ENCODE data around the gene SUGP1. TPM values are rescaled to one million over a fixed set of nuclear protein-coding genes. Genes with fewer than 3 reads are reported as not detected.

SUGP1 gene
- total and polyA plus RNA-seq, 7 donors, result 20.6 to 35.8 (median 26.3) TPM

DNA sequence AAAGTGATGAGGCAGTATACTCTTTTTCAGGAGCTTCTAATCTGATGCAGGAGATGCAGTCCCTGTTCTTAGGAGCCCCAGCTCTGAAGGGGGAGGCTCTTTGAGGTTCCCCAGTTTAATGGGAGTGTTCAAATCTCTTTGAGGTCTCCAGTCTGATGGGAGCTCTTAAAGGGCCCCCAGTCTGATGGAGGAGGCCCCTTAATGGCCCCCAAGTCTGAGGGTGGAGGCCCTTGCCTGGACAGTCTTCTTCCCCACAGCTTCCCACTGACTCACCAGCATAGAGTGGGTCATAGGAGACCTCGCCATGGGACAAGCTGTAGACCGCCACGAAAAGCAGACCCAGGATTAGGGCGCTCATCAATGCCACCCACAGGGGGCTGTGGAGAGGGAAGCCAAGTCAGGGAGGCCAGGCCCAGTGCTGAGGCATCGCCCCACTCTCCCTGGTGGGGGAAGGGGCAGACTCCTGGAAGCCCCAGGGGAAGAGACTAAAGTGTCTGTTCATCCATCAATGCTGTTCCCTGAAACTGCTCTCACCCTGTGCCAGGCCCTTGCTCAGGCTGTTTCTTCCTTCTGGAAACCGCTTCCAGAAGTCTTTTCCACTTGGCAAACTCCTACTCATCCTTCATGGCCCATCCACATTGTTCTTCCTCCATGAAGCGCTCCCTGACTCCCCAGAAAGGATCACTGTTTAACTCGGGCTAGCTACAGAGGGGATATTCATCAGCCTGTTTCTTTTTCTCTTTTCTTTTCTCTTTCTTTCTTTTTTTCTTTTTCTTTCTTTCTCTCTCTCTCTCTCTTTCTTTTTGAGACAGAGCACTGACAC, 49.3 kb downstream of the SUGP1 start:
- TF ChIP-seq, protein P1, sequence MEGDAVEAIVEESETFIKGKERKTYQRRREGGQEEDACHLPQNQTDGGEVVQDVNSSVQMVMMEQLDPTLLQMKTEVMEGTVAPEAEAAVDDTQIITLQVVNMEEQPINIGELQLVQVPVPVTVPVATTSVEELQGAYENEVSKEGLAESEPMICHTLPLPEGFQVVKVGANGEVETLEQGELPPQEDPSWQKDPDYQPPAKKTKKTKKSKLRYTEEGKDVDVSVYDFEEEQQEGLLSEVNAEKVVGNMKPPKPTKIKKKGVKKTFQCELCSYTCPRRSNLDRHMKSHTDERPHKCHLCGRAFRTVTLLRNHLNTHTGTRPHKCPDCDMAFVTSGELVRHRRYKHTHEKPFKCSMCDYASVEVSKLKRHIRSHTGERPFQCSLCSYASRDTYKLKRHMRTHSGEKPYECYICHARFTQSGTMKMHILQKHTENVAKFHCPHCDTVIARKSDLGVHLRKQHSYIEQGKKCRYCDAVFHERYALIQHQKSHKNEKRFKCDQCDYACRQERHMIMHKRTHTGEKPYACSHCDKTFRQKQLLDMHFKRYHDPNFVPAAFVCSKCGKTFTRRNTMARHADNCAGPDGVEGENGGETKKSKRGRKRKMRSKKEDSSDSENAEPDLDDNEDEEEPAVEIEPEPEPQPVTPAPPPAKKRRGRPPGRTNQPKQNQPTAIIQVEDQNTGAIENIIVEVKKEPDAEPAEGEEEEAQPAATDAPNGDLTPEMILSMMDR (IDR thresholded peaks at IDR 0.05), result no peak
- 86 to 95% (median 94%) methylated on average over 8 of the region's 8 CpGs for WGBS, 3 donors
- no peak overlapping the region for H3K27ac ChIP-seq

DNA sequence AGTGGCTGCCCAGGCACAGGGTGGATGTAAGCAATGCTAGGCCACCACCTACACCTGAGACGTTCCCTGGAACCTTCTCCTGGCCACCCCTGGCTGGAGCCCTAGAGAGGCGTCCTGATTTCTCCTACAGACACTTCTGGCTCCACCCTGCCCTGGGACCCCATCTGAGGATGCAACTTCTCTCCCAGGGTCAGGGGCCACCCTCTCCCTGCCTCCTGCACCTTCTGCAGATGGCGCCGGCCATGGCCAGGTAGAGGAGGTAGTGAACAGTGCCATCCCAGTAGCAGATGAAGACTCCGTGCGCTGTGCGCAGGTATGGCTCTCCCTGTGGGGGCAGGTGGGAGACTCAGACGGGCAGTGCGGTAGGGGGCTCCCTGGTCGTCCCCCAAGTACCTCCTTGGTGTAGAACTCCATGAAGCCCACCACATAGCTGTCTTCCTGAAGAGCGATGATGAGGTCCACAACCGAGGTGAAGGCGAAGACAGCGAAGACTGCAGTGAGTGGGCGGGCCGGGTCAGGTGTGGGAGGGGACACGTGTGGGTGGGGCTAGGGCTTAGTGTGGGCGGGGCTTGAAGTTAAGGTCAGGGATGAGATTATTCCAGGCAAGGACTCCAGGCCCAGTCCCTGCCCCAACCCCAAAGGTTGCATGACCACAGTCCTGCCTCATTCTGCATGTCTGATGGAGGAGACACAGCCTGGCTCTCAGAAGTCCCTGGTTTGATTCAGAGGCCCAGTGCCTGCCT, 50.2 kb downstream of the SUGP1 start:
- peaks cover 0 to 12% (median 5%) of the 10 kb centered on the region in 3 donors for H3K27me3 ChIP-seq (ENCODE audit: insufficient read depth in 3 of 3, low read length in 2 of 3)
- TF ChIP-seq, protein P1 (IDR thresholded peaks at IDR 0.05), result no peak
- intact Hi-C loops (cut with DNase I), result no loop called here
- ATAC-seq (no peak), DNase-seq (no peak)
- H3K27ac ChIP-seq, result no peak overlapping the region
- no peaks in the 10 kb centered on the region for H3K36me3 ChIP-seq (ENCODE audit: insufficient read depth in 1 of 2, low read depth in 1 of 2)
- H3K4me3 ChIP-seq, result no peak overlapping the region
- no peaks in the 10 kb centered on the region for H3K9me3 ChIP-seq
- 73 to 78% (median 77%) methylated on average over 17 to 18 of the region's 18 CpGs for WGBS, 3 donors
- H3K4me1 ChIP-seq, result no peaks in the 10 kb centered on the region

More for the DNA sequence above, 49.3 kb downstream of the SUGP1 start:
- ATAC-seq (no peak), DNase-seq (no peak)
- H3K4me3 ChIP-seq, result no peak overlapping the region
- intact Hi-C loops (cut with DNase I), result no loop called here
- H3K27me3 ChIP-seq (ENCODE audit: insufficient read depth in 3 of 3, low read length in 2 of 3), result peaks cover 0 to 12% (median 5%) of the 10 kb centered on the region in 3 donors
- no peaks in the 10 kb centered on the region for H3K9me3 ChIP-seq
- no peaks in the 10 kb centered on the region for H3K4me1 ChIP-seq
- peaks cover 0 to 6% of the 10 kb centered on the region in 2 donors for H3K36me3 ChIP-seq (ENCODE audit: insufficient read depth in 1 of 2, low read depth in 1 of 2)

DNA sequence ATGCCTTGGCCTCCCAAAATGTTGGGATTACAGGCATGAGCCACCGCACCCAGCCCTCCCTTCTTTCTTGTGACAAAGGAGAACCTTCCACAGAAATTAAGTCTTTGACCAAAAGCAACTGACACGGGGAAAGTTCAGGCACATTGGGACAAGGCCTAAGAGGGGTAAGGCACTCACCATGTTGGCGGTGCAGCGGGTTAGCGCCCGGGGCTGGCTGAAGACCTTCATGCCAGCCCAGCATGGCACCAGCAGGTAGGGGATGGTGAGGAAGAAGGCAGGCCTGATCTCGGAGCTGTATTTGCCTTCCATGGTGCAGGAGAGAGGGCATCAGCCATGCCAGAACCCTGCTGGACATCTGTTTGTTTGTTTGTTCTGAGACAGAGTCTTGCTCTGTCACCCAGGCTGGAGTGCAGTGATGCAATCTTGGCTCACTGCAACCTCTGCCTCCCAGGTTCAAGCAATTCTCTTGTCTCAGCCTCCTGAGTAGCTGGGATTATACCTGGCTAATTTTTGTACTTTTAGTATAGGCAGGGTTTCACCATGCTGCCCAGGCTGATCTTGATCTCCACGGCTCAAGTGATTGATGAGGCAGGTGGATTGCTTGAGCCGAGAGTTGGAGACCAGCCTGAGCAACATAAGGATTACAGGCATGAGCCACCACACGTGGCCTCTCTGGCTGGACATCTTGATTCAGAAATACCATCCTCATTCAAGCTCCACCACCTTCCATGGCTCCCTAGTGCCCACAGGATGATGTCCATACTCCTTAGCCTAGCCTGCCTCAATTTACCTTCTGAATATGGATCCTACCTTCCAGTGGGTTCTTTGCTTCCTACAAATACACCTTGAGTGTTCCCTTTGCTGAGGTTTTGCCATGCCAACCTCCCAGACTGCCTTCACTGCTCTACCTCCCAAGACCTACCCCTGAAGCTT, 51.6 kb downstream of the SUGP1 start:
- DNase-seq, result no peak
- intact Hi-C loops (cut with DNase I), result no loop called here
- Histone ChIP-seq H3K9me3 (no peaks in the 10 kb centered on the region), H3K36me3 (ENCODE audit: insufficient read depth in 1 of 2, low read depth in 1 of 2) (no peaks in the 10 kb centered on the region), H3K27me3 (ENCODE audit: insufficient read depth in 3 of 3, low read length in 2 of 3) (peaks cover 0 to 11% (median 4%) of the 10 kb centered on the region in 3 donors), H3K4me1 (no peaks in the 10 kb centered on the region), H3K27ac (no peak overlapping the region), H3K4me3 (no peak overlapping the region)
- ATAC-seq, result no peak
- WGBS, 3 donors, result 63 to 73% (median 64%) methylated on average over 10 of the region's 10 CpGs
- TF ChIP-seq, protein P1 (IDR thresholded peaks at IDR 0.05), result no peak

DNA sequence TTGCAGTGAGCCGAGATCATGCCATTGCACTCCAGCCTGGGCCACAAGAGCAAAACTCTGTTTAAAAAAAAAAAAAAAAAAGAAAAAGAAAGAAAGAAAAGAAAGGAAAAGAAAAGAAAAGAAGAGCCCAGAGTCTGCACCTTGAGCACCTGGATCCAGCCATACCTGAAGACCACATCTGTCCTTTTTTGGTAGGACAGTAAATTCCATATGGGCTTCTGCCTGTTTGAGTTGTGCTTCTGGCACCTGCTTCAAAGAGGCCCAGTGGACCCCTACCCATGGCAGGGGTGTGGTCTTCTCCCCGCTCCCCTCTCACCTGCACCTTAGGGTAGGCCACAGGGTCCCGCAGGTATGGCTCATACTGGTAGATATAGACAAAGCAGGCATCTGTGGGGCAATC, 53.0 kb downstream of the SUGP1 start:
- Histone ChIP-seq H3K27me3 (ENCODE audit: insufficient read depth in 3 of 3, low read length in 2 of 3) (peaks cover 0 to 17% (median 10%) of the 10 kb centered on the region in 3 donors), H3K27ac (no peak overlapping the region), H3K4me1 (no peaks in the 10 kb centered on the region), H3K9me3 (no peaks in the 10 kb centered on the region), H3K4me3 (no peak overlapping the region), H3K36me3 (ENCODE audit: insufficient read depth in 1 of 2, low read depth in 1 of 2) (no peaks in the 10 kb centered on the region)
- ATAC-seq (no peak), DNase-seq (no peak)
- TF ChIP-seq, protein P1 (IDR thresholded peaks at IDR 0.05), result no peak
- intact Hi-C loops (cut with DNase I), result no loop called here
- WGBS, 3 donors, result 93 to 100% (median 98%) methylated on average over 3 of the region's 3 CpGs
